Activated CD8-positive, alpha-beta memory T cell treated with anti-CD3 and anti-CD28 coated beads for 48 hours (primary cell): ENCODE data around the gene PCAT7.
A peak's percentile ranks its signal among the peaks of the same experiment; 100 is the strongest.
"Not testable (repeated sequence)": the region's sequence is repeated elsewhere in the genome, so short reads cannot be mapped to it uniquely, and the experiment has no call there.

Source experiments
- DNase-seq, 3 experiments: peaks; one replicate each; pipeline ENCODE4 v3.0.0-alpha.2; 2020; ENCODE audit warnings: low read depth in 2 of 3, low spot score in 2 of 3

PCAT7 gene

GRCh38 chr9:94554439-94555331, at the start of gene PCAT7:
PCAT7 (plus strand) TSS chr9:94555083.
- peak in 1 of 3 experiments; percentile 8 for DNase-seq

- not testable (repeated sequence) for DNase-seq
Measured at GRCh38 chr9:94506370-94506769, 48.5 kb upstream of the PCAT7 start.

DNA sequence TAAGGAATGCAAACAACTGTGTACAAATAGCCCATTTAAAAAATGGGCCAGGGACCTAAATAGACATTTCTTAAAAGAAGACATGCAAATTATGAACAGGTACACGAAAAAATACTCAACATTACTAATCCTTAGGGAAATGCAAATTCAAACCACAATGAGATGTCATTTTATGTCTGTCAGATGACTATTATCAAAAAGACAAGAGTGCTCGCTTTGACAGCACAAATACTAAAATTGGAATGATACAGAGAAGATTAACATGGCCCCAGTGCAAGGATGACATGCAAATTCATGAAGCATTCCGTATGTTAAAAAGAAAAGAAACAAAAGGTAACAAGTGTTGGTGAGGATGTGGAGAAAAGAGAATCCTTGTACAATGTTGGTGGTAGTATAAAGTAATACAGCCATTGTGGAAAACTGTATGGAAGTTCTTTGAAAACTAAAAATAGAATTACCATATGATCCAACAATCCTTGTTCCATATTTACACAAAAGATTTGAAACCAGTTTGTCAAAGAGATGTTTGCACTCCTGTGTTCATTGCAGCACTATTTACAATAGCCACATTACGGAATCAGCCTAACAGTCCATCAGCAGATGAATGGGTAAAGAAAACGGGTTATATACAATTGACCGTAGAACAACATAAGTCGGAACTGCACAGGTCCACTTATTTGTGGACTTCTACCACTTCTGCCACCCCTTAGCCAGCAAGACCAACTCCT, 47.2 kb upstream of the PCAT7 start:
- DNase-seq: no peak

DNA sequence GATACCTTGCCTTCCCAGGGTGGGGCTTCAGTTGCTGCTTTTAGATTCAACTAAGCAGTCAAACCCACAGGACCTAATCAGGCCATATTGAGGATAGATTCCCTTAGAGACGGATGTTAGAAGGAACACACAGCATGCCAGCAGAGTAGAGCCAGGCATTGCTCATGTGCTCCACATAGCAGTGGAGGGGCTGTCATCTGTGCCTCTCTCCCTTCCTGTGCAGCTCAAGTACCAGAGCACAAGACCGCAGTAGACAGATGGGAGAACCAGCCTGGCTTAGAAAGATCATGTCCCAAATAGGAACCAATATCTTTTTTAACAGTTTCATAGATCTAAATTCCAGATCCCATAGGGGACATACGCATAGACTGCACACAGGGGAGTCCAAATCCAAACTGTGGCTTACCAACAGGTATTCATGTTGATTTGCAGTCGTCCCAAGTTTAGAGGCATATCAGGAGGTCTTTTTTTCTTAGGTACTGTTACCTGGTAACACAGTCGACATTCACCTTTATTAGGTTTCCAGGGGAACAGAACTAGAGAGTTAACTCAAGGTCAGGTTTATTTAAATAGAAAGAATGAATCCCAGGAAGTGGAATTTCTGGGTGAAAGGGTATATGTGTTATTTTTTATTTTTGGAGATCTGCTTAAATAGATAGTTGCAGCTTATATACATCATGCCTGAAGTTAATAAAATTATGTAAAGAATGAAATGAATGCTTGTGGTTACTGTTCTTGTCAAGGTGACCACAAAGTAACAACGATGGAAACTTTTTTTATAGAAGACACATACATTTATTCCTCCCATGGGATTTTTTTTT, 43.5 kb upstream of the PCAT7 start:
- DNase-seq: no peak

DNA sequence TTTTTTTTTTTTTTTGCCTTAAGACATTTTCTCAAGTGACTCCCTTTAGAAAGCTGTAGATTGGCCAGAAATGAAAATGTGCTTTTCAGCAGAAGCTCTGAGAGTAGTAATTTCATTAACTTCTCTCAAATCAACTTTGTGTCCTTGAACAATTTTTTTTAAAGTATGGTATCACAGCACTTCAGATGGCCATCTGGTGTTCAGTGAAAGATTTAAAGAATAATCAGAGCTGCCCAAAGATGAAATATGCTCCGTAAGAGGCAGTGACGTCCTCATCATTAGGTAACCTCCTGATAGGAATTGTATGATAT, 43.0 kb upstream of the PCAT7 start:
- DNase-seq: no peak

DNA sequence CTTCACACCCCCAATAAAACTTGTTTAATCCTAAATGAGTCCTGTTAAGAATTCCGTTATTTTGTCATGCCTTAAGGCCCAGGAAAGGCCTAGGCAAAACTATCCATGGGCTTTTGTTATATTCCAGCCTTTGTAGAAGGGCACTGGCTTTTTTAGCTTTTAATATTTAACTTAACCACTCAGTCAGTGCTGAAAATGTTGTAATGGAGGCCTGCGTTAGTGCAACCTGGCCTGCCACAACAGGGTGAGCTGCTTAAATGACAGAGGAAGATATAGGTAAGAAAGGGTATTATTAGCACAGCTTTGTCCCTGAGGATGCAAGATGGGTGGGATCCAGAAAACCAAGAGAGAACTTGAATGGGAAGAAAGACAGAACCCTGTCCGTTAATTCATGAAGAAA, 40.2 kb upstream of the PCAT7 start:
- no peak for DNase-seq

GRCh38 chr9:94517254-94517653, 37.6 kb upstream of the PCAT7 start:
- no peak for DNase-seq

DNA sequence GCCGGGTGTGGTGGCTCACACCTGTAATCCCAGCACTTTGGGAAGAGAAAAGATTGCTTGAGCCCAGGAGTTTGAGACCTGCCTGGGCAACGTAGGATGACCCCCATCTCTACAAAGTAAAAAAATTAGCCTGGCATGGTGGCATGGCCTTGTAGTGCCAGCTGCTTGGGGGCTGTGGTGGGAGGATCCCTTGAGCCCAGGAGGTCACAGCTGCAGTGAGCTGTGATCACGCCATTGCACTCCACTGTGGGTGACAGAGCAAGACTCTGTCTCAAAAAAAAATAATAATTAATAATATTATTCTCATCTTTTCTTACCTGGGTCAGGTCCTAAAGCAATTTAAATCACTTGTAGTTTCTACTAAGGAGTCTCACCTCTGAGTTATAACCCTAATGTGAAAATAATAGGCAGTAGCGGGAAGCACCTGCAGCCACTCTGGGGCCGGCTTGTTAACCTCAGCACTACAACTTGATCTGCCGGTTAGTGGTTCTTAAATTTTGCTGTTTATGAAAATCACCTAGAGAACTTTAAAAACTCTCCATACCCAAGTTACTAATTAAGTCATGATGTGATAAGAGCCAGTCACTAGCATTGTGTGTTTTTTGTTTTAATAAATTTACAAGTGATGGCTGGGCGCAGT, 29.4 kb upstream of the PCAT7 start:
- DNase-seq: no peak

DNA sequence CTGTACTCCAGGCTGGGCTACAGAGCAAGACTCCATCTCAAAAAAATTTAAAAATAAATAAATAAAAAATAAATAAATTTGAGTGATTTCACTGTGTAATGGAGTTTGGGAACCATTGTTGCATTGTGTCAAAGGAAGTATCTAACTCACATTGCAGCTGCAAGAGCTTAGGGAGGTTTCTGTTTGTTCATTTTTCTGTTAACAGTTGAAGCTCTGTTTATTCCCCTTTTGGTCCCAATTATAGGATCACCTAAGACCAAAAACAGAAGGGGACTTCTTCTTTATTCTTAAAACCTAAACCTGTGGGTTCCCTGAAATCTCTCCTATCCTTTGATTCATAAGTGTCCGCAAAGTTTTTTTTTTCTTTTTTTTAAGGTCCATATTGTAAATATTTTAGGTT, 28.6 kb upstream of the PCAT7 start:
- no peak for DNase-seq

GRCh38 chr9:94526951-94527350, 27.9 kb upstream of the PCAT7 start:
- DNase-seq: no peak

GRCh38 chr9:94528886-94529285, 26.0 kb upstream of the PCAT7 start:
- DNase-seq: no peak

GRCh38 chr9:94533155-94533554, 21.7 kb upstream of the PCAT7 start:
- DNase-seq: no peak

DNA sequence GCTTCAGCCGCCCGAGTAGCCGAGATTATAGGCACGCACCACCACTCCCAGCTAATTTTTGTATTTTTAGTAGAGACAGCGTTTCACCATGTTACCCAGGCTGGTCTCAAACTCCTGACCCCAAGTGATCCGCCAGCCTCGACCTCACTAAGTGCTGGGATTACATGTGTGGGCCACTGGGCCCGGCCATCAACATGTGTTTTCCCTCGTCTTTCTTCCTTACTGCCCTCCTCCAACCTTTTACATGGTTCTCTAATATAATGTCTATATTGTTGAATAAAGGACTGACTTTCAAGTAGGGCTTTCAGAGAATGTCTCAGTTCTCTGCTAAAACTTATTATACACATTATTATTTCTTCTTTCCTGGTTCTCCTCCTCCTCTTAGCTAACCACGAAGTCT, 21.3 kb upstream of the PCAT7 start:
- DNase-seq: no peak

GRCh38 chr9:94534901-94535300, 20.0 kb upstream of the PCAT7 start:
- DNase-seq: no peak

- no peak for DNase-seq
Measured at GRCh38 chr9:94538908-94539307, 16.0 kb upstream of the PCAT7 start.

DNA sequence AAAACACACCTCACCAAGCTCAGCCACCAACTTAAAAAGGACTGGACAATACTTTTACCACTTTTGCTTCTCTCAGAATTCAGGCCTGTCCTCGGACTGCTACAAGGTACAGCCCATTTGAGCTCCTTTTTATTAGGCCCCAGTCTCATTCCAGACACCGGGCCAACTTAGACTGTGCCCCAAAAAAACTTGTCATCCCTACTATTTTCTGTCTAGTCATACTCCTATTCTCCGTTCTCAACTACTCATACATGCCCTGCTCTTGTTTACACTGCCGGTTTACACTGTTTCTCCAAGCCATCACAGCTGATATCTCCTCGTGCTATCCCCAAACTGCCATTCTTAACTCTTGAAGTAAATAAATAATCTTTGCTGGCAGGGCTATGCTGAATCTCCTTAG, 10.5 kb upstream of the PCAT7 start:
- DNase-seq: not testable (repeated sequence)

DNA sequence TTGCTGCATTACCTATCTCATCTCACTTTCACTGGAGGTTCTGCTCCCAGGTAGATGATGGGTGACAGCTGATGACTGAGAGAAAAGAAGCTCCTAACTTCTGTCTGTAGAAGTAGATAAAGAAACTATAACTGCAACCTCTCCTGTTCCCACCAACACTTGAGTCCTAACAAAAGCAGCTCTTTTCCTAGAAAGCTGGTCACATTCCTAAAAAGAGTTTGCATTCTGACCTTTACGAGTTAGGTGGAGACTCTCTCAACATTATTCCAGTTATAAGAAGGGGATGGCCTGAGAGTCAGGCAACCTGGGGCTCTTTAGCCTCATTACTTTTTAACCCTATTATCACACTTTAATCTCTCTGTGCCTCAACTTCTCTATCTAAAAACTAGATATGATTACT, 8.9 kb upstream of the PCAT7 start:
- DNase-seq: no peak

DNA sequence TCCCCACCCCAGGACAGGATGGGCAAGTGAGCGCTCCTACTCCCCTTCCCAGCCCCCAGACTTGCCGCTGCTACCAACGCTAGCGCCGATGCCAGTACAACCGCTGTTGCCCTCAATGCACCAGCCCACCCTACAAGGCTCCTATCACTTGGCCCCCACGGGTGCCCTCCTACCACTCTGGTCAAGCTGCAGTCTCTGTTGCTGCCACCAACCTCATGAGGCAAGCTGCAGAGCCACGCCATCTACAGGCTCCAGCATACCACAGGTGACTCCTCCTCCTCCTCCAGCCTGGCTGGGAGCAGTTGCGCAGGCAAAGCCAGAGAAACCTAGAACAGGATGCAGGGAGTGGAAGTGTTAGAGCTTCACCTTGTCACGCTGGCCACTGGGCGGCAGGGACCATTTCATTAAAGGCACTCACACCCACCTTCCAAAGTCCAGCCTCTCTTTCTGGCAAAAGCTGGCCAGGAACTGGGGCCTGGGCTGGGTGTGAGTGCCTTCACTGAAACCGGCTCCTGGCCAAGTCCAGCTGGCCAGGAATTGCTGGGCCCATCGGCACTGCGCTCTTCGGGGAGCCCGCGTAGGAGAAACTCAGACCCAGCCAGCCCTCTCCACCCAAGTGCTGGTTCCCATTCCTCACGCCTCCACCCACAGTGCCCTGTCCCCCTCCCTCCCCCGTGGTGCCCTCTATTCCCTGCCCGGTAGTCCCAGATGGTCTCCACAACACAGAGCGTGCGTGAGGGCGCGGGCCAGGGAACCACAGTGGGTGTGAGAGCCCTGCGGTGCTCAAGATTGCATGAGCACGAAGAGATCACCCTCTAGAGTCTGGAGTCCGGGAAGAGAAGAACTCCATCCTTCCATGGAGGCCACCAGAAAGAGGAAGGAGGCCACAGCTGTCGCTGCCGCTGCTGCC, 1.6 kb upstream of the PCAT7 start:
- no peak for DNase-seq

GRCh38 chr9:94554078-94554438, 825 bp upstream of the PCAT7 start:
- no peak for DNase-seq

GRCh38 chr9:94557376-94557775, 2.5 kb downstream of the PCAT7 start:
- DNase-seq: no peak
